ENCODE results near the gene C19orf25.
"Not testable (repeated sequence)": the region's sequence is repeated elsewhere in the genome, so short reads cannot be mapped to it uniquely, and the experiment has no call there.

Gene C19orf25

DNA sequence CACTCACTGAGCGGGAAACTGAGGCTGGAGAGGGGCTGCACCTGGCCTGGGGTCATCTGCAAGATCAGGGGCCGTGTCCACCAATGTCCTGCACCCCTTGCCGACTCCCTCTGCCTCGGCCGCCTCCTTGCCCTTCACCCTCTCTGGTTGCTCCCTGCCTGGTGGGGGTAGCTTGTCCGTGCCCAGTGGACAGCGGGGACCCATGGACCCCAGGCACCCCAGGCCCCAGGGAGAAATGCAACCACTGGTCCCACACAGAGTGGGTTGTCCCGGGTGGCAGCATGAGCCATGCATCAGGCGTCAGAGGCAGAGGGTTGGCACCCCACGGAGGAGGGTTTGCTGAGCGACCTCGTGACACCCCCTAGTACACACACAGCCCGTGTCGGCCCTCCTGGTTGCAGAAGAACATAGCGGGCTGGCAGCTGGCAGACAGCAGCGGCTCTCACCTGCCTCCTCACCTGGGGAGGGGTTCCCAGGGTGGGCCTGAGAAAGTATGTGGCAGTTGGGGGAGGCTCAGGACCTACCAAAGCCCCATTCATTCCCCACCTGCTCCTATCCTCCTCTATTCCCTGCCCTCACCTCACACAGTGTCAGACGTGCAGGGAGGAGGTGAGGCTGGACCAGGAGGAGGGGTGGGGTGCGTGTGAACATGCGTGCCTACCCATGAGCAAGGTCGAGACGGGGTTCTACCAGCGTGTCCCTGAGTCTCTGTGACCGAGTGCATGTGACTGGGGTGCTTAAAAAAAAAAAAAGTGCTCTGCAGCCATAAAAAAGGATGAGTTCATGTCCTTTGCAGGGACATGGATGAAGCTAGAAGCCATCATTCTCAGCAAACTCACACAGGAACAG lies 25.1 kb upstream of the C19orf25 start:
- peaks cover 24% of the 10 kb centered on the region for H3K27me3 ChIP-seq (ENCODE audit: insufficient read depth, low read length)
- H3K36me3 ChIP-seq (ENCODE audit: insufficient read depth, low read length): no peaks in the 10 kb centered on the region
- H3K4me3 ChIP-seq (ENCODE audit: low read length): peak overlapping the region; percentile 41; the same call in 1 of the 2 replicates
- no peak overlapping the region for H3K9ac ChIP-seq (ENCODE audit: low read depth, low read length)
- 62% methylated on average over 21 of the region's 23 CpGs for WGBS
- no peaks in the 10 kb centered on the region for H3K4me1 ChIP-seq (ENCODE audit: insufficient read depth, low read length)
- H3K9me3 ChIP-seq (ENCODE audit: insufficient read depth, low read depth, low read length): peaks cover 4% of the 10 kb centered on the region; the same call in 1 of the 2 replicates
- H3K27ac ChIP-seq (ENCODE audit: low read depth, low read length): no peak overlapping the region

DNA sequence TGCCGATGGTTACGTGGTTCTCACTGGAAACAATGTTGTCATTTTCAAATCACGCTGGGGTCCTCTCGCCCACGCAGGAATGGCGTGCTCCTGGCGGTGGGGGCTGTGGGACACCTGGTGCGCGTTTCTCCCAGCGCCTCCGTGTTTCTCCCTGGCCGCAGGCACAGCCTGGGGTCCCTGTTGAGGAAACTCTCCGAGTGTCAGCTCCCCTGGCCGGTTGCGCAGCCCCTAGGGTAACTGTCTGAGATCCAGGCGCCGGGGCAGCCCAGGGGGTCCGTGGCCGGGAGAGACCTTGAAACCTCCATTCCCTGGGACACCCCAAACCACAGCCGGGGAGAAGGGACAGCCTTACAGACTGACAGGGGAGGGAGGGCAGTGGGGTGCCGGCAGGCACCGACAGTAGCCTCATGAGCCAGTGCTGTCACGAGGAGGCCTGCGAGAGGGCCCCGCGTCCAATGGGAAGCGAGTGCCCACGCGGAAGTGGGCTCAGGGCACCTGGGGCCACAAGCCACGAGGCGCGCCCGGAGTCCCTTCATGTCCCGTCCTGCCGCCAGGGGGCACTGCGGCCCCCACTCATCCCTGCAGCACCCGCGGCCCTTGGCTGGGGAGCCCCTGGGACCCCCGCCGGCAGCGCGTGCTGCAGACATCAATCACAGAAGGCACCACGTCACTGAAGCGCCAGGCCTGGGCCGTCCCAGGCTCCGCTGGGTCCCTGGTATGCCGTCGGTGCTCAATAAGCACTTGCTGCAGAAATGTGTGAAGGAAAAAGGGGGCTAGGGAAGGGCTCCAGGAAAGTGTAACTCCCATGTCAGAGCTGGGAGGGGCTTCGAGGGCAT lies 24.3 kb upstream of the C19orf25 start:
- Histone ChIP-seq H3K9me3 (ENCODE audit: insufficient read depth, low read depth, low read length) (peaks cover 4% of the 10 kb centered on the region; the same call in 1 of the 2 replicates), H3K36me3 (ENCODE audit: insufficient read depth, low read length) (no peaks in the 10 kb centered on the region), H3K4me3 (ENCODE audit: low read length) (peak overlapping the region; percentile 41; the same call in 1 of the 2 replicates), H3K27me3 (ENCODE audit: insufficient read depth, low read length) (peaks cover 24% of the 10 kb centered on the region), H3K27ac (ENCODE audit: low read depth, low read length) (no peak overlapping the region), H3K9ac (ENCODE audit: low read depth, low read length) (no peak overlapping the region), H3K4me1 (ENCODE audit: insufficient read depth, low read length) (no peaks in the 10 kb centered on the region)
- WGBS: 20% methylated on average over 49 of the region's 49 CpGs

DNA sequence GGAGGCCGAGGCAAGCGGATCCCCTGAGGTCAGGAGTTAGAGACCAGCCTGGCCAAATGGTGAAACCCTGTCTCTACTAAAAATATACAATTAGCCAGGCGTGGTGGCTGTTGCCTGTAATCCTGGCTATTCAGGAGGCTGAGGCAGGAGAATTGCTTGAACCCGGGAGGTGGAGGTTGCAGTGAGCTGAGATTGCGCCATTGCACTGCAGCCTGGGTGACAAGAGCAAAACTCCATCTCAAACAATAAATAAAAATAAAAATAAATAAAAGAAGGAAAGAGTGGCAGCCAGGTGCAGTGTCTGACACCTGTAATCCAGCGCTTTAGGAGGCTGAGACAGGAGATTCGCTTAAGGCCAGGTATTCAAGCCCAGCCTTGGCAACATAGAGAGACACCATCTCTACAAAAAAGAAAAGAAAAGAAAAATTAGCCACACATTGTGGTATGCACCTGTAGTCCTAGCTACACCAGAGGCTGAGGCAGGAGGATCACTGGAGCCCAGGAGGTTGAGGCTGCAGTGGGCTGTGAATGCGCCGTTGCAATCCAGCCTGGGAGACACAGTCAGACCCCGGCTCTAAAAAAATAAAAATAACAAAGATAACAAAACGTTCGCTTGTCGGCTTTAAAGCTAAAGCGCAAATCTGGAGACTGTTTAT lies 23.5 kb upstream of the C19orf25 start:
- H3K36me3 ChIP-seq (ENCODE audit: insufficient read depth, low read length): no peaks in the 10 kb centered on the region
- H3K27me3 ChIP-seq (ENCODE audit: insufficient read depth, low read length): peaks cover 24% of the 10 kb centered on the region
- peaks cover 4% of the 10 kb centered on the region; the same call in 1 of the 2 replicates for H3K9me3 ChIP-seq (ENCODE audit: insufficient read depth, low read depth, low read length)
- no peak overlapping the region for H3K27ac ChIP-seq (ENCODE audit: low read depth, low read length)
- no peak overlapping the region for H3K9ac ChIP-seq (ENCODE audit: low read depth, low read length)
- 81% methylated on average over 14 of the region's 14 CpGs for WGBS
- no peak overlapping the region; the same call in 1 of the 2 replicates for H3K4me3 ChIP-seq (ENCODE audit: low read length)
- H3K4me1 ChIP-seq (ENCODE audit: insufficient read depth, low read length): no peaks in the 10 kb centered on the region

DNA sequence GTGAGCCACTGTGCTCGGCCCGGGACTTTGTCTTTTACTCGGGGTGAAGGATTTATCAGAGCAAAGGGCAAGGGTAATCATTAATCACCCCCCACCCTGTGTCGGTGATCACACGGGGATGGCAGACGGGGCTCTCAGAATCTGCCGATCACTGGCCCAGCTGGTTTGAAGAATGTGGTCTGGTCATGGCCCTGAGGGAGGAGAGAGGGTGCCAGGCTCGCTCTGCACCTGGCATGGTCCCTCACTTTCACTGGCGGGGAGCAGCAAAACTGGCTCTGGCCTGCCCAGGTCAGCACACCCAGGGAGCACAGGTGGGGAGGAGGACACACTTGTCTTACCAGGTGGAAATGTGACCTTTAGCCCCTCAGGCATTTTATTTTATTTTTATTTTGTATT lies 22.2 kb upstream of the C19orf25 start:
- no peaks in the 10 kb centered on the region for H3K36me3 ChIP-seq (ENCODE audit: insufficient read depth, low read length)
- no peak overlapping the region for H3K9ac ChIP-seq (ENCODE audit: low read depth, low read length)
- WGBS: 88% methylated on average over 9 of the region's 9 CpGs
- peaks cover 4% of the 10 kb centered on the region; the same call in 1 of the 2 replicates for H3K9me3 ChIP-seq (ENCODE audit: insufficient read depth, low read depth, low read length)
- no peak overlapping the region for H3K4me3 ChIP-seq (ENCODE audit: low read length)
- H3K4me1 ChIP-seq (ENCODE audit: insufficient read depth, low read length): no peaks in the 10 kb centered on the region
- no peak overlapping the region for H3K27ac ChIP-seq (ENCODE audit: low read depth, low read length)
- H3K27me3 ChIP-seq (ENCODE audit: insufficient read depth, low read length): peaks cover 24% of the 10 kb centered on the region

DNA sequence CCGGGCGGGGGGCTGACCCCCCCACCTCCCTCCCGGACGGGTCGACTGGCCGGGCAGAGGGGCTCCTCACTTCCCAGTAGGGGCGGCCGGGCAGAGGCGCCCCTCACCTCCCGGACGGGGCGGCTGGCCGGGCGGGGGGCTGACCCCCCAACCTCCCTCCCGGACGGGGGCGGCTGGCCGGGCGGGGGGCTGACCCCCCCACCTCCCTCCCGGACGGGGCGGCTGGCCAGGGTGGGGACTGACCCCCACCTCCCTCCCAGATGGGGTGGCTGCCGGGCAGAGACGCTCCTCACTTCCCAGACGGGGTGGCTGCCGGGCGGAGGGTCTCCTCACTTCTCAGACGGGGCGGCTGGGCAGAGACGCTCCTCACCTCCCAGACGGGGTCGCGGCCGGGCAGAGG lies 20.2 kb upstream of the C19orf25 start:
- not testable (repeated sequence) for H3K9me3 ChIP-seq (ENCODE audit: insufficient read depth, low read depth, low read length); H3K4me1 ChIP-seq (ENCODE audit: insufficient read depth, low read length); H3K36me3 ChIP-seq (ENCODE audit: insufficient read depth, low read length); H3K4me3 ChIP-seq (ENCODE audit: low read length); H3K9ac ChIP-seq (ENCODE audit: low read depth, low read length); H3K27ac ChIP-seq (ENCODE audit: low read depth, low read length)
- H3K27me3 ChIP-seq (ENCODE audit: insufficient read depth, low read length): peaks cover 23% of the 10 kb centered on the region
- 95% methylated on average over 14 of the region's 34 CpGs for WGBS

DNA sequence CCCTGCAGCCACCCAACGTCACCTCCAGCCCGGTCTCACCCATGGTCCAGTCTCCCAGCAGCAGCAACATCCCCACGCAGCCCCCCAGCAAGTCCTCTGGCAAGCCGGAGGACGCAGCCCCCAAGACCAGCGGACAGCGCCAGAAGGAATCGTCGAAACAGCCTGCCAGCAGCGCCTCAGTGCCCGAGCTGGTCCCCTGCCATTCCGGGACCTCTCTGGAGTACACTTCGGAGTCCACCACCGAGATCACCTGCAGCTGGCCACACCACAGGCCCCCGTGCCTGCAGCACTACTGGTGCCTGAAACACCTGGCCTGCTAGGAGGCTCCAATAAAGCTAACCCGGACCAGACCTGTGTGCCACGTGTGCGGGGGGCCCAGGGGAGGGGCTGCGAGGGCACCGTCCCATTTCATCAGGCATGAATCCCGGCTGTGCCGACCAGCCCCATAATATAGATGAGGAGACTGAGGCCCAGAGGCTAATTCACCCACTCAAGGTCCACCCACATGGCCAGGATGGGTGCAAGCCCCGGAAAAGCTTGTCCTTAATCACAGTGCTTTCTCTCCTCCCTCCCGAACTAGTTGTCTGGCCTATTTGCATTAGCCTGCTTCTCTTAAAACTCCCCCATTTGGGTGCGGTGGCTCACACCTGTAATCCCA lies 18.7 kb upstream of the C19orf25 start:
- Histone ChIP-seq H3K27me3 (ENCODE audit: insufficient read depth, low read length) (peaks cover 18% of the 10 kb centered on the region), H3K36me3 (ENCODE audit: insufficient read depth, low read length) (no peaks in the 10 kb centered on the region), H3K4me1 (ENCODE audit: insufficient read depth, low read length) (no peaks in the 10 kb centered on the region), H3K9ac (ENCODE audit: low read depth, low read length) (no peak overlapping the region), H3K9me3 (ENCODE audit: insufficient read depth, low read depth, low read length) (peaks cover 4% of the 10 kb centered on the region; the same call in 1 of the 2 replicates), H3K4me3 (ENCODE audit: low read length) (no peak overlapping the region), H3K27ac (ENCODE audit: low read depth, low read length) (no peak overlapping the region)
- WGBS: 88% methylated on average over 25 of the region's 25 CpGs

DNA sequence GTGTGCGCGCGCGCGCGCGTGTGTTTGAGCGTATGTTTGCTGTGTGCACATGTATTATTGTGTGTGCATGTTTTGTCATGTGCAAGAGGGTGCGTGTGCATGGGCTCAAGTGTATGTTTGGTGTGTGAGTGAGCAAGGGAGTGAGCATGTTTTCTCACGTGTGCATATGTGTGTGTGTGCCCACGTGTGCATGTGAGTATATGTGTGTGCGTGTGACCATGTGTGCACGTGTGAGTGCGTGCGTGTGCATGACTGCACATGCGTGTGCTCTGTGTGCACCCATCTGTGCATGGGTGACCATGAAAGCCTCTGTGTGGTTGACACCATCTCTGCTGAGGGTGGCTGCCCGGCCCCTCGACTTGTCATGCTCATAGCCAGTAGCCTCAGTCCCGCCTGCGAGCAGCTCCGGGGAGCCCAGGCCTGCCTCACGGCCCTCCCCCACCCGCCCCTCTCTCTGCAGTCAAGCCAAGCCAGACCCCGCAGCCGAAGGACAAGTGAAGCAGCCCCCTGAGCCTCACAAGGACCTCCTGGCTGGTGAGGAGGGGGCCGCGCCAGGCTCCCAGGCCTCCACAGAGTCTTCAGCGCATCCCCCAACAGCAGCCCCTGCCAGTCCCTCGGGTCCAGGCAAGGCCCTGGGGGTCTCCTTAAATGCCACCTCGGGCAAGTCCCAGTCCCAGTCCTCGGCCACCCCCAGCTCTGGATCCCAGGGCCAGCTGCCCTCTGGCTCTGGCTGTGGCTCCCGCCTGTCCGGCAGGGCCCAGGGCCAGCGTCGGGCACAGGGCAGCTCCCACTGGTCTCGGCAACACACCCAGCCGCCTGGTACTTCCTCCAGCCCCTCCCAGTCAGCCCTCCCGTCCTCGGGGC lies 17.9 kb upstream of the C19orf25 start:
- Histone ChIP-seq H3K9me3 (ENCODE audit: insufficient read depth, low read depth, low read length) (peaks cover 4% of the 10 kb centered on the region; the same call in 1 of the 2 replicates), H3K9ac (ENCODE audit: low read depth, low read length) (no peak overlapping the region), H3K36me3 (ENCODE audit: insufficient read depth, low read length) (no peaks in the 10 kb centered on the region), H3K27ac (ENCODE audit: low read depth, low read length) (no peak overlapping the region), H3K4me3 (ENCODE audit: low read length) (no peak overlapping the region), H3K27me3 (ENCODE audit: insufficient read depth, low read length) (peaks cover 21% of the 10 kb centered on the region), H3K4me1 (ENCODE audit: insufficient read depth, low read length) (no peaks in the 10 kb centered on the region)
- 87% methylated on average over 39 of the region's 39 CpGs for WGBS

DNA sequence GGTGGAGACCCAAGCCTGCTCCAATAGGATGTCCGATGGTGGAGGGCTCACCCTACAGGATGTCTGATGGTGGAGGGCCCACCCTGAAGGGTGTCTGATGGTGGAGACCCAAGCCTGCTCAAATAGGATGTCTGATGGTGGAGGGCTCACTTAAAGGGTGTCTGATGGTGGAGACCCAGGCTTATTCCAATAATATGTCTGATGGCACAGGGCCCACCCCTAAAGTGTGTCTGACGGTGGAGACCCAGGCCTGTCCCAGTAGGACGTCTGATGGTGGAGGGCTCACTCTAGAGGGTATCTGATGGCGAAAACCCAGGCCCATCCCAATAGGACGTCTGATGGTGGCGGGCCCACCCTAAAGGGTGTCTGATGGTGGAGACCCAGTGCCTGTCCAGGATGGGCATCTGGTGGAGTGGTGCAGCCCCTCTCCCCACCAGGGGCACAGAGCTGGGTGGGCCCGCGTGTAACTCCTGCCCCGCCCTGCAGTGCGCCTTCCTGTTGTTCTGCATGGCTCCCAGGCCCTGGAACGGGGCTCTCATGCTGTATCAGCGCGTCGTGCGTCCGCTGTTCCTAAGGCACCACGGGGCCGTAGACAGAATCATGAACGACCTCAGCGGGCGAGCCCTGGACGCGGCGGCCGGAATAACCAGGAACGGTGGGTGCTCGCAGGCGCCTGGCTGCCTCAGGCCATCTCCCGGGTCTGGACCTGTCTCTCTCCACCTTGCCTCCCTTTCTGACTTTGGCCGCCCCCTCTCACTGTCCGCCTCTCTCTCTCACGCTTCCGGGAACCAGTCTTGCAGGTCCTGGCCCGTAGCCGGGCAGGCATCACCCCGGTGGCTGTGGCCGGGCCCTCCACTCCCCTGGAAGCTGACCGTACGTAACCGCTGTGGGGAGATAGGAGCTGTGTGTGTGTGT lies 17.0 kb upstream of the C19orf25 start:
- Histone ChIP-seq H3K9ac (ENCODE audit: low read depth, low read length) (no peak overlapping the region), H3K4me3 (ENCODE audit: low read length) (no peak overlapping the region), H3K9me3 (ENCODE audit: insufficient read depth, low read depth, low read length) (peaks cover 4% of the 10 kb centered on the region; the same call in 1 of the 2 replicates), H3K36me3 (ENCODE audit: insufficient read depth, low read length) (no peaks in the 10 kb centered on the region), H3K27me3 (ENCODE audit: insufficient read depth, low read length) (peaks cover 30% of the 10 kb centered on the region), H3K27ac (ENCODE audit: low read depth, low read length) (no peak overlapping the region), H3K4me1 (ENCODE audit: insufficient read depth, low read length) (no peaks in the 10 kb centered on the region)
- WGBS: 90% methylated on average over 40 of the region's 40 CpGs

DNA sequence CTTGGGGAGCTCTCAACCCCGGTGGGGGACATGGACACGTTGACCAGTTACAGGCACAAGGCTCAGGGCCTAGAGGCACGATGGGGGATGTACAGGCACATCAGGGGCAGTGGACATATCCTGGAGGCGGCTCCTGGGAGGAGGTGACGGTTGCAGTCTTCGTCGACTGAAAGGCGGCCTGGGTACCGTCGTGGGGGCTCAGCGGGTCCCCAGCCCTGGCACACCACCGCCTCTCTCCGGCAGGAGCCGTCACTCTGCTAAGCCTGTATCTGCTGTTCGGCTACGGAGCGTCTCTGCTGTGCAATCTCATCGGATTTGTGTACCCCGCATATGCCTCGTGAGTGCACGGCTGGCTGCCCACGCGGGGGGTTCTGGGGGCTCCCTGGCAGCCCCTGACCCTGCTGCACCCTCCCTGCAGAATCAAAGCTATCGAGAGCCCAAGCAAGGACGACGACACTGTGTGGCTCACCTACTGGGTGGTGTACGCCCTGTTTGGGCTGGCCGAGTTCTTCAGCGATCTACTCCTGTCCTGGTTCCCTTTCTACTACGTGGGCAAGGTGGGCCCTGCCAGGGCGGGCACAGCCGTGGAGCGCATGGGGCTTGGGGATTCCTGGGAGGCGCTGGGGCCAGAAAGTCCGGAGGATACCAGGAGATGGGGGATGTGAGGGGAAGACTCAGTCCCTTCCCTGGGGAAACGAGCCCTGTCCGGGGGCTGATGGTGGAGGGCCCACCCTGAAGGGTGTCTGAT lies 16.2 kb upstream of the C19orf25 start:
- H3K36me3 ChIP-seq (ENCODE audit: insufficient read depth, low read length): no peaks in the 10 kb centered on the region
- 87% methylated on average over 37 of the region's 37 CpGs for WGBS
- no peak overlapping the region for H3K9ac ChIP-seq (ENCODE audit: low read depth, low read length)
- H3K9me3 ChIP-seq (ENCODE audit: insufficient read depth, low read depth, low read length): peaks cover 4% of the 10 kb centered on the region; the same call in 1 of the 2 replicates
- peaks cover 30% of the 10 kb centered on the region for H3K27me3 ChIP-seq (ENCODE audit: insufficient read depth, low read length)
- no peaks in the 10 kb centered on the region for H3K4me1 ChIP-seq (ENCODE audit: insufficient read depth, low read length)
- no peak overlapping the region for H3K27ac ChIP-seq (ENCODE audit: low read depth, low read length)
- H3K4me3 ChIP-seq (ENCODE audit: low read length): no peak overlapping the region

Measured in HUES64 (cell line).